GM12892 (cell line): Measurements from ENCODE around the gene CAPZA1.

Experiments
- POLR2A ChIP-seq: IDR thresholded peaks from 2 replicates; pipeline ENCODE4 v1.6.1; 2011; ENCODE audit warnings: low read depth, low read length, control low read depth
- POLR2AphosphoS5 ChIP-seq: IDR thresholded peaks from 2 replicates; pipeline ENCODE4 v1.6.1; 2011; ENCODE audit warnings: low read depth, low read length, control low read depth

DNA sequence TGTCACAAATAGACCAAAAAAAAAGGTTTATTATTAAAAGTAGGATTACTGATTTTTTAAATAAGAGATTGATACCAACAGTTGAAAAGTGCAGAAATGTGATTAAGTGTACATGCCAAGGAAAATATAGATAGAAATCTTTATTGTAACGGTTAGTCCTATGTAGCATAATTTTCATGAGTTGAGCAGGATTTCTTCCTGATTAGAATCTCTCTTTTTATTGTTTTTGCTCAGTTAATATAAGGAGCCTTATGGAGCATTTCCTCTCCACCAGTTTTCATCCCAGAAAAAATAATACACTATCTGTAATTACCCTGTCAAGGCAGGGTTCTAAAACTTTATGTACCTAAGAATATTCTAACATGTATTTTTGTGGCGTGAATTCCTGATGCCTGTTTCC, 23.4 kb downstream of the CAPZA1 start:
- TF ChIP-seq POLR2A: no peak
- TF ChIP-seq POLR2AphosphoS5: no peak
